ENCODE results near the gene CEP104.

DNA sequence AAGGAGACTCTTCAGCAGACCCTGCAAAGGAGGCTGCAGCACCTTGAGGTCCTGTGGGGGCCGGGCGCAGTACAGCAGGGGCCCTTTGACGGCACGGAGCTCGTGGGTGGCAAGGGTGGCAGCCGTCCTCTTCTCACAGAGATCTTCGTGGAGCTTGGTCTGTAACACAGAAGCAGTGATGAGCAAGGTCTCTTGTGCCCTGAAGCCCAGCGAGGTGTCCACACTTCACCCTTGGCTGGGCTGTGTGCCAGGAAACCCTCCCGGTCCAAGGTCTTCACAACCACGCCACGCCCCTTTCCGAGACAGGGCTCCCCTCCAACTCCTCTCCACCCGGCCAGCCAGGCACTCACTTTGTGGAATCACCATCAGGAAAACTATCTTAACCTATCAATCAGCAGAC is 72.0 kb downstream of the CEP104 start:
- no peak for TF ChIP-seq FOXA2 (IDR thresholded peaks at IDR 0.05)
- TF ChIP-seq GABPA (IDR thresholded peaks at IDR 0.05 in 1 of 2, conservative IDR thresholded peaks at IDR 0.05 in 1 of 2) = no peak
- TF ChIP-seq, protein P1, sequence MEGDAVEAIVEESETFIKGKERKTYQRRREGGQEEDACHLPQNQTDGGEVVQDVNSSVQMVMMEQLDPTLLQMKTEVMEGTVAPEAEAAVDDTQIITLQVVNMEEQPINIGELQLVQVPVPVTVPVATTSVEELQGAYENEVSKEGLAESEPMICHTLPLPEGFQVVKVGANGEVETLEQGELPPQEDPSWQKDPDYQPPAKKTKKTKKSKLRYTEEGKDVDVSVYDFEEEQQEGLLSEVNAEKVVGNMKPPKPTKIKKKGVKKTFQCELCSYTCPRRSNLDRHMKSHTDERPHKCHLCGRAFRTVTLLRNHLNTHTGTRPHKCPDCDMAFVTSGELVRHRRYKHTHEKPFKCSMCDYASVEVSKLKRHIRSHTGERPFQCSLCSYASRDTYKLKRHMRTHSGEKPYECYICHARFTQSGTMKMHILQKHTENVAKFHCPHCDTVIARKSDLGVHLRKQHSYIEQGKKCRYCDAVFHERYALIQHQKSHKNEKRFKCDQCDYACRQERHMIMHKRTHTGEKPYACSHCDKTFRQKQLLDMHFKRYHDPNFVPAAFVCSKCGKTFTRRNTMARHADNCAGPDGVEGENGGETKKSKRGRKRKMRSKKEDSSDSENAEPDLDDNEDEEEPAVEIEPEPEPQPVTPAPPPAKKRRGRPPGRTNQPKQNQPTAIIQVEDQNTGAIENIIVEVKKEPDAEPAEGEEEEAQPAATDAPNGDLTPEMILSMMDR (IDR thresholded peaks at IDR 0.05; ENCODE audit: low read depth, low read length, missing input control) = no peak
- no peak for TF ChIP-seq YY1 (IDR thresholded peaks at IDR 0.05)
- TF ChIP-seq ATF3 (IDR thresholded peaks at IDR 0.05) = no peak
- TF ChIP-seq RAD21 (IDR thresholded peaks at IDR 0.05) = no peak
- no peak for TF ChIP-seq MAX (IDR thresholded peaks at IDR 0.05)
- no peak for TF ChIP-seq NR2F2 (IDR thresholded peaks at IDR 0.05)
- TF ChIP-seq TAF1 (conservative IDR thresholded peaks at IDR 0.05) = no peak
- TF ChIP-seq JUND (IDR thresholded peaks at IDR 0.05) = no peak
- no peak for TF ChIP-seq EGR1 (IDR thresholded peaks at IDR 0.05; ENCODE audit: low read depth in 2 of 2)
- TF ChIP-seq, protein P2, sequence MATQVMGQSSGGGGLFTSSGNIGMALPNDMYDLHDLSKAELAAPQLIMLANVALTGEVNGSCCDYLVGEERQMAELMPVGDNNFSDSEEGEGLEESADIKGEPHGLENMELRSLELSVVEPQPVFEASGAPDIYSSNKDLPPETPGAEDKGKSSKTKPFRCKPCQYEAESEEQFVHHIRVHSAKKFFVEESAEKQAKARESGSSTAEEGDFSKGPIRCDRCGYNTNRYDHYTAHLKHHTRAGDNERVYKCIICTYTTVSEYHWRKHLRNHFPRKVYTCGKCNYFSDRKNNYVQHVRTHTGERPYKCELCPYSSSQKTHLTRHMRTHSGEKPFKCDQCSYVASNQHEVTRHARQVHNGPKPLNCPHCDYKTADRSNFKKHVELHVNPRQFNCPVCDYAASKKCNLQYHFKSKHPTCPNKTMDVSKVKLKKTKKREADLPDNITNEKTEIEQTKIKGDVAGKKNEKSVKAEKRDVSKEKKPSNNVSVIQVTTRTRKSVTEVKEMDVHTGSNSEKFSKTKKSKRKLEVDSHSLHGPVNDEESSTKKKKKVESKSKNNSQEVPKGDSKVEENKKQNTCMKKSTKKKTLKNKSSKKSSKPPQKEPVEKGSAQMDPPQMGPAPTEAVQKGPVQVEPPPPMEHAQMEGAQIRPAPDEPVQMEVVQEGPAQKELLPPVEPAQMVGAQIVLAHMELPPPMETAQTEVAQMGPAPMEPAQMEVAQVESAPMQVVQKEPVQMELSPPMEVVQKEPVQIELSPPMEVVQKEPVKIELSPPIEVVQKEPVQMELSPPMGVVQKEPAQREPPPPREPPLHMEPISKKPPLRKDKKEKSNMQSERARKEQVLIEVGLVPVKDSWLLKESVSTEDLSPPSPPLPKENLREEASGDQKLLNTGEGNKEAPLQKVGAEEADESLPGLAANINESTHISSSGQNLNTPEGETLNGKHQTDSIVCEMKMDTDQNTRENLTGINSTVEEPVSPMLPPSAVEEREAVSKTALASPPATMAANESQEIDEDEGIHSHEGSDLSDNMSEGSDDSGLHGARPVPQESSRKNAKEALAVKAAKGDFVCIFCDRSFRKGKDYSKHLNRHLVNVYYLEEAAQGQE (IDR thresholded peaks at IDR 0.05) = no peak

Measured in liver (tissue), 3 donors.